Measurements from ENCODE around the gene SPNS3. TPM values are rescaled to one million over a fixed set of nuclear protein-coding genes. Genes with fewer than 3 reads are reported as not detected.

Gene SPNS3
- total and polyA plus RNA-seq, 7 donors, result 1.6 TPM; not detected in 6

- intact Hi-C loops (cut with DNase I), result no loop called here
- no peaks in the 10 kb centered on the region for H3K27me3 ChIP-seq
- 77 to 82% methylated on average over 11 of the region's 11 CpGs for WGBS, 2 donors
- DNase-seq, result no peak
- TF ChIP-seq POLR2AphosphoS5 (IDR thresholded peaks at IDR 0.05) (no peak), EP300 (IDR thresholded peaks at IDR 0.05) (no peak)
- H3K4me1 ChIP-seq, result peaks cover 0 to 11% (median 6%) of the 10 kb centered on the region in 4 donors
- no peaks in the 10 kb centered on the region for H3K9me3 ChIP-seq
- peak overlapping the region in 1 of 4 donors; percentile 46 for H3K27ac ChIP-seq
- no peak overlapping the region for H3K4me3 ChIP-seq
- H3K36me3 ChIP-seq, result no peaks in the 10 kb centered on the region
Measured at GRCh38 chr17:4516735-4517134, 83.0 kb downstream of the SPNS3 start.

- 87 to 91% methylated on average over 10 of the region's 10 CpGs for WGBS, 2 donors
- Histone ChIP-seq H3K4me3 (no peak overlapping the region), H3K27me3 (no peaks in the 10 kb centered on the region), H3K36me3 (no peaks in the 10 kb centered on the region), H3K4me1 (peaks cover 0 to 12% (median 7%) of the 10 kb centered on the region in 4 donors), H3K9me3 (no peaks in the 10 kb centered on the region), H3K27ac (peak overlapping the region; percentile 47 to 76 (median 51))
- intact Hi-C loops (cut with DNase I), result no loop called here
- DNase-seq, result peak; percentile 47
- TF ChIP-seq CTCF (IDR thresholded peaks at IDR 0.05) (no peak), EP300 (IDR thresholded peaks at IDR 0.05) (no peak), POLR2A (IDR thresholded peaks at IDR 0.05) (no peak), POLR2AphosphoS5 (IDR thresholded peaks at IDR 0.05) (no peak)
Measured at GRCh38 chr17:4518901-4519300, 85.2 kb downstream of the SPNS3 start.

GRCh38 chr17:4519361-4519788, 85.6 kb downstream of the SPNS3 start:
- Histone ChIP-seq H3K36me3 (no peaks in the 10 kb centered on the region), H3K4me1 (peaks cover 0 to 12% (median 7%) of the 10 kb centered on the region in 4 donors), H3K27ac (peak overlapping the region; percentile 50 to 76 (median 53)), H3K27me3 (no peaks in the 10 kb centered on the region), H3K9me3 (no peaks in the 10 kb centered on the region), H3K4me3 (no peak overlapping the region)
- intact Hi-C loops (cut with DNase I), result no loop called here
- TF ChIP-seq EP300 (IDR thresholded peaks at IDR 0.05) (no peak), POLR2AphosphoS5 (IDR thresholded peaks at IDR 0.05) (no peak), POLR2A (IDR thresholded peaks at IDR 0.05) (no peak), CTCF (IDR thresholded peaks at IDR 0.05) (no peak)
- WGBS, 2 donors, result 68 to 78% methylated on average over 14 of the region's 14 CpGs
- peak; percentile 63 for DNase-seq

GRCh38 chr17:4520060-4520893, 86.5 kb downstream of the SPNS3 start:
- intact Hi-C loops (cut with DNase I), result no loop called here
- Histone ChIP-seq H3K36me3 (no peaks in the 10 kb centered on the region), H3K9me3 (no peaks in the 10 kb centered on the region), H3K27me3 (no peaks in the 10 kb centered on the region), H3K4me1 (peaks cover 0 to 12% (median 7%) of the 10 kb centered on the region in 4 donors), H3K4me3 (no peak overlapping the region), H3K27ac (peak overlapping the region; percentile 42 to 76 (median 52))
- no peak for DNase-seq
- no peak for TF ChIP-seq POLR2A (IDR thresholded peaks at IDR 0.05)
- TF ChIP-seq CTCF (IDR thresholded peaks at IDR 0.05), result no peak
- TF ChIP-seq EP300 (IDR thresholded peaks at IDR 0.05), result no peak
- TF ChIP-seq POLR2AphosphoS5 (IDR thresholded peaks at IDR 0.05), result no peak
- WGBS, 2 donors, result 84% methylated on average over 19 of the region's 19 CpGs

- intact Hi-C loops (cut with DNase I), result no loop called here
- 66 to 80% methylated on average over 8 of the region's 8 CpGs for WGBS, 2 donors
- Histone ChIP-seq H3K4me3 (no peak overlapping the region), H3K4me1 (peaks cover 0 to 12% (median 7%) of the 10 kb centered on the region in 4 donors), H3K9me3 (no peaks in the 10 kb centered on the region), H3K36me3 (no peaks in the 10 kb centered on the region), H3K27ac (peak overlapping the region; percentile 12 to 76 (median 42)), H3K27me3 (no peaks in the 10 kb centered on the region)
- TF ChIP-seq POLR2AphosphoS5 (IDR thresholded peaks at IDR 0.05) (no peak), CTCF (IDR thresholded peaks at IDR 0.05) (no peak), POLR2A (IDR thresholded peaks at IDR 0.05) (no peak), EP300 (IDR thresholded peaks at IDR 0.05) (no peak)
- DNase-seq, result no peak
Measured at GRCh38 chr17:4520894-4521600, 87.3 kb downstream of the SPNS3 start.
